PC-3 (cell line): ENCODE data around the gene SNX19. TPM values are rescaled to one million over a fixed set of nuclear protein-coding genes. Genes with fewer than 3 reads are reported as not detected.
A peak's percentile ranks its signal among the peaks of the same experiment; 100 is the strongest.

ENCODE experiments used
- ATAC-seq: fragments of 200-7000 bp; cut with Tn5 transposase; 2 replicates; pipeline ENCODE4 v1.9.1; 2020; ENCODE audit warnings: mild to moderate bottlenecking, moderate library complexity
- BruUV-seq: library from RNA; stranded (reverse); fragments of 400-500 nt; replicated peaks from 2 replicates; lab custom pipeline; 2021; lab: Mats Ljungman, UMichigan
- CTCF ChIA-PET: fragments of 300-600 bp; sonication (Branson Sonifier 250); formaldehyde crosslinking; loops from one replicate; lab custom pipeline; 2022; ENCODE audit warnings: antibody characterized with exemption; lab: Charles Lee
- POLR2A ChIA-PET: fragments of 300-600 bp; sonication (Branson Sonifier 250); formaldehyde crosslinking; loops from one replicate; lab custom pipeline; 2022; ENCODE audit warnings: antibody characterized with exemption; ENCODE audit not compliant: unreplicated experiment; lab: Charles Lee
- DNase-seq: peaks from one replicate; pipeline ENCODE4 v3.0.0-alpha.2; 2015
- H2AFZ ChIP-seq: fragments of 300-600 bp; sonication (generic); 2 replicates; pipeline ENCODE4 v1.6.0; 2016; ENCODE audit warnings: antibody characterized with exemption, low read length
- H3F3A ChIP-seq: fragments of 300-600 bp; sonication (generic); one replicate; pipeline ENCODE4 v1.6.0; 2017; ENCODE audit warnings: antibody characterized with exemption, low read length, control low read depth, mild to moderate bottlenecking; ENCODE audit not compliant: unreplicated experiment
- H3K27ac ChIP-seq: fragments of 300-600 bp; sonication (generic); 2 replicates; pipeline ENCODE4 v1.5.1; 2016; ENCODE audit warnings: mild to moderate bottlenecking, low read length
- H3K27me3 ChIP-seq: fragments of 300-600 bp; sonication (generic); 2 replicates; pipeline ENCODE4 v1.6.1; 2016; ENCODE audit warnings: low read length, mixed read lengths
- H3K36me3 ChIP-seq: fragments of 300-600 bp; sonication (generic); 2 replicates; pipeline ENCODE4 v1.6.1; 2016; ENCODE audit warnings: low read depth, mixed run types, low read length, mixed read lengths
- H3K4me1 ChIP-seq: fragments of 300-600 bp; sonication (generic); 2 replicates; pipeline ENCODE4 v1.5.1; 2016; ENCODE audit warnings: low read length; ENCODE audit not compliant: insufficient read depth
- H3K4me2 ChIP-seq: fragments of 300-600 bp; sonication (generic); 2 replicates; pipeline ENCODE4 v1.6.0; 2016; ENCODE audit warnings: low read length
- H3K4me3 ChIP-seq: fragments of 300-600 bp; sonication (generic); 2 replicates; pipeline ENCODE4 v1.5.1; 2016; ENCODE audit warnings: mild to moderate bottlenecking, low read length, mixed read lengths
- H3K79me2 ChIP-seq: fragments of 300-600 bp; sonication (generic); 2 replicates; pipeline ENCODE4 v1.6.1; 2017; ENCODE audit warnings: low read length, mixed read lengths
- H3K9ac ChIP-seq: fragments of 300-600 bp; sonication (generic); 2 replicates; pipeline ENCODE4 v1.6.0; 2016; ENCODE audit warnings: mild to moderate bottlenecking, low read length
- H3K9me2 ChIP-seq: fragments of 300-600 bp; sonication (generic); replicated peaks from 2 replicates; pipeline ENCODE4 v1.6.1; 2016; ENCODE audit warnings: mixed run types, low read length, mixed read lengths
- H3K9me3 ChIP-seq: fragments of 300-600 bp; sonication (generic); 2 replicates; pipeline ENCODE4 v1.6.1; 2016; ENCODE audit warnings: low read length, mixed read lengths
- H4K20me1 ChIP-seq: fragments of 300-600 bp; sonication (generic); 2 replicates; pipeline ENCODE4 v1.6.1; 2016; ENCODE audit warnings: low read length, mixed read lengths
- EZH2 ChIP-seq: fragments of 300-600 bp; sonication (generic); IDR thresholded peaks from one replicate; pipeline ENCODE4 v1.6.1; 2017; ENCODE audit warnings: antibody characterized with exemption, mild to moderate bottlenecking, low read length; ENCODE audit not compliant: unreplicated experiment
- EZH2phosphoT487 ChIP-seq: fragments of 300-600 bp; sonication (generic); IDR thresholded peaks from 2 replicates; pipeline ENCODE4 v1.6.1; 2018; ENCODE audit warnings: mild to moderate bottlenecking, antibody characterized with exemption, low read length, borderline replicate concordance
- intact Hi-C: fragments of 100-400 bp; cut with micrococcal nuclease; formaldehyde crosslinking; loops from 2 replicates; pipeline ENCODE4 v1.9.0; 2023
- total RNA-seq: library from RNA; depleted of rRNA; stranded (reverse); fragments of >200 nt; gene quantifications from 2 replicates; pipeline ENCODE4 v1.2.3, GENCODE V29; 2014
- TF ChIP-seq, protein P1 (sequence below): fragments of 300-600 bp; sonication (generic); conservative IDR thresholded peaks from 2 replicates; pipeline ENCODE4 v1.5.1; 2017; ENCODE audit warnings: antibody characterized with exemption, low read depth, mild to moderate bottlenecking, low read length

Gene SNX19
- total RNA-seq, 1 experiment from 2014 or later, result 66.4 TPM

DNA sequence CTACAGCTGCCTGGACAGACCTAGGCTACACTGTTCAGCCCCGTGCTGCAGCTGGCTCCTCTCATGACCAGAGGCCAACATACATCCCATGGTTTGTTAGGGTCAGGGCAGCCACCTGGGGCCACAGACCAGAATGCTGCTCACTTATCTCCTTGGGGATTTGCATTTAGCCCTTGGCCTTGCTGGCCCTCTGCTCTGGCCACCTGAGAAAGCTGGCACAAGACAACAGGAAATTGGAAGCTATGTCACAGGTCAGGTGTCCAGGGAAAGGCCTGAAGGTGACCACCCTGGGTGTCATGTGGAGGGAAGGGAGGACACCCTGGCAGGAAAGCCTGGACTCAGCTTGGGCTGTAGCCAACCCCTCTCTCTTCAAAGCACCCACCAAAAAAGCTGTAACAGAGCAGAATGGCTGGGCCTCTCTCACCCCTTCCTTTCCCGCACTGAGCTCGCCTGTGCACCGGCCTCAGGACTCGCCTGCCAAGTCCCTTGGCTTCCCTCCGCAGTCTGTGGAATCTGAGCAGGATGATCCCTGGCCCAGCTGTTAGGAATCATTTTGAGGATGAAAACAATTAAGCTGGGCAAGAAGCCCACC lies 86.3 kb downstream of the SNX19 start:
- no peaks in the 10 kb centered on the region for H3K36me3 ChIP-seq
- H4K20me1 ChIP-seq, result no peaks in the 10 kb centered on the region
- peaks cover 23% of the 10 kb centered on the region for H3K4me1 ChIP-seq
- H3F3A ChIP-seq, result no peaks in the 10 kb centered on the region
- H3K9me3 ChIP-seq, result no peaks in the 10 kb centered on the region
- ATAC-seq (no peak), DNase-seq (no peak)
- H3K79me2 ChIP-seq, result no peaks in the 10 kb centered on the region
- POLR2A ChIA-PET, result no interaction called here
- intact Hi-C loops, result loop anchor here (2.0 to 10.0 kb wide), 3 partner anchors 29 to 163 kb away; no protein-coding TSS in a partner anchor
- H3K4me2 ChIP-seq, result no peak overlapping the region
- no peak overlapping the region for H3K9ac ChIP-seq
- H3K4me3 ChIP-seq, result no peak overlapping the region
- CTCF ChIA-PET, result interaction anchor here (1.1 kb wide), 1 partner anchor 32 kb away, joined by 3 read pairs; no protein-coding TSS in a partner anchor
- H3K27ac ChIP-seq, result no peak overlapping the region
- TF ChIP-seq EZH2, result no peak
- TF ChIP-seq, protein P1, sequence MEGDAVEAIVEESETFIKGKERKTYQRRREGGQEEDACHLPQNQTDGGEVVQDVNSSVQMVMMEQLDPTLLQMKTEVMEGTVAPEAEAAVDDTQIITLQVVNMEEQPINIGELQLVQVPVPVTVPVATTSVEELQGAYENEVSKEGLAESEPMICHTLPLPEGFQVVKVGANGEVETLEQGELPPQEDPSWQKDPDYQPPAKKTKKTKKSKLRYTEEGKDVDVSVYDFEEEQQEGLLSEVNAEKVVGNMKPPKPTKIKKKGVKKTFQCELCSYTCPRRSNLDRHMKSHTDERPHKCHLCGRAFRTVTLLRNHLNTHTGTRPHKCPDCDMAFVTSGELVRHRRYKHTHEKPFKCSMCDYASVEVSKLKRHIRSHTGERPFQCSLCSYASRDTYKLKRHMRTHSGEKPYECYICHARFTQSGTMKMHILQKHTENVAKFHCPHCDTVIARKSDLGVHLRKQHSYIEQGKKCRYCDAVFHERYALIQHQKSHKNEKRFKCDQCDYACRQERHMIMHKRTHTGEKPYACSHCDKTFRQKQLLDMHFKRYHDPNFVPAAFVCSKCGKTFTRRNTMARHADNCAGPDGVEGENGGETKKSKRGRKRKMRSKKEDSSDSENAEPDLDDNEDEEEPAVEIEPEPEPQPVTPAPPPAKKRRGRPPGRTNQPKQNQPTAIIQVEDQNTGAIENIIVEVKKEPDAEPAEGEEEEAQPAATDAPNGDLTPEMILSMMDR, result no peak
- no peak overlapping the region for H2AFZ ChIP-seq
- BruUV-seq, result no TSS peak
- no peaks in the 10 kb centered on the region for H3K9me2 ChIP-seq
- H3K27me3 ChIP-seq, result no peaks in the 10 kb centered on the region

DNA sequence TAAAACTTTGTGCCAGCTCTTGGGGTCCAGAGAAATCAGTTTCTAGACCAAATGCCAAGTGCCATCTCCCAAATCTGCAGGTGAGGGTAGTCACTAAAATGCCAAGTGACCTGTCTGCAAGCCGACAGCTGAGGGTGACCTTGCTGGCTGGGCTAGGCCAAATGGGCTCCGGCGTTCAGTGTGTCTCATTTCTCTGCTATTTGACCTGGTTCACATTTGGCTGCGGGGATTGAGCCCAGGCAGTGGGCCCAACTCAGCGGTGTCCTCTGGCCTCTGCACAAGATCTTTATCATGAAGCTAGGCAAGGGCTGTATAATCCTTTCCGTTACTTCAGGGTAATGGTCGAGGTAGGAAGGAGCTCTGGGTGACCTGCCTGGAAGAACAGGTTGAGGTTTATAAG lies 87.5 kb downstream of the SNX19 start:
- Histone ChIP-seq H3K79me2 (no peaks in the 10 kb centered on the region), H3K9me3 (no peaks in the 10 kb centered on the region), H4K20me1 (no peaks in the 10 kb centered on the region), H3K4me3 (no peak overlapping the region), H2AFZ (no peak overlapping the region), H3K4me2 (no peak overlapping the region), H3F3A (no peaks in the 10 kb centered on the region), H3K27me3 (no peaks in the 10 kb centered on the region), H3K27ac (no peak overlapping the region), H3K36me3 (no peaks in the 10 kb centered on the region), H3K4me1 (peaks cover 23% of the 10 kb centered on the region), H3K9ac (peak overlapping the region; percentile 20; the same call in 1 of the 2 replicates), H3K9me2 (no peaks in the 10 kb centered on the region)
- BruUV-seq, result no TSS peak
- ATAC-seq (no peak), DNase-seq (no peak)
- CTCF ChIA-PET, result no interaction called here
- POLR2A ChIA-PET, result no interaction called here
- TF ChIP-seq EZH2, result no peak
- TF ChIP-seq, protein P1, result no peak
- TF ChIP-seq EZH2phosphoT487, result no peak
- intact Hi-C loops, result loop anchor here (2.0 to 5.0 kb wide), 2 partner anchors 30 to 161 kb away; no protein-coding TSS in a partner anchor
